GM19395 (cell line): ENCODE measurements around the gene ADK.

Experiments used
- ATAC-seq: cut with Tn5 transposase; IDR thresholded peaks from one replicate; pipeline ENCODE4 v1.9.1; 2021; ENCODE audit warnings: mild to moderate bottlenecking, moderate library complexity; ENCODE audit not compliant: unreplicated experiment

Gene ADK

DNA sequence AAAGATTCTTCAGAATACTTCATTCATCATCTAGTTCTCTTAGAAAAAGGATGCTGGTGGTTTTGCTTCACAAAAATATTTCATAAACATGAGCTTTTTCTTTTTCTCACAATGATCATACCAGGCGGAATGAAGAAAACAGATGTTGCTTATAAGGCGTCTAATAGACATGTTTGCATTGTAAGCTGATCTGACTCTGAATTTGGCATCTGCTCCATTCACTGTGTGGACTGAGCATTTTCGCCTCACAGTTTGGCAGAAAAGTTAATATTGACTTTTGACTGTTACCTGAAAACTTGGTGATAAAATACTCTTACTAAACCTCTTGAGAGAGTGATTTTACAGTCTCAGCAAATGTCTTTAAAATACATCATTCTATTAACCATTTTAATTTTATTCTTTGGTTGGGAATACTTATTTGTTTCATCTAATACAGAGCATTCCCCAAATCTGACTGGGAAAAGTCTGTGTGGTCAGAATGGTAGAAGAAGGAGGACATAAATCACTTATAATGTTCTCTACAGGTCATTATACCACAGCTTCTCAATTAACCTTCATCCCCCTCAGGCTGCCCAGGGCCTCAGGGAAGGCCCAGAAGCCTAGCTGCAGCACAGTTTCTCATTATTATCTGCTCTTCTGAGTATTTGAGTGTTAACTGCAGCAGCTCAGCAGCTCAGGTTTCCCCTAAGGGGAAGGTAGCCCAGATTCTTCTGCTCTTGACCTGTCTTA is 553.8 kb downstream of the ADK start:
- no peak for ATAC-seq

DNA sequence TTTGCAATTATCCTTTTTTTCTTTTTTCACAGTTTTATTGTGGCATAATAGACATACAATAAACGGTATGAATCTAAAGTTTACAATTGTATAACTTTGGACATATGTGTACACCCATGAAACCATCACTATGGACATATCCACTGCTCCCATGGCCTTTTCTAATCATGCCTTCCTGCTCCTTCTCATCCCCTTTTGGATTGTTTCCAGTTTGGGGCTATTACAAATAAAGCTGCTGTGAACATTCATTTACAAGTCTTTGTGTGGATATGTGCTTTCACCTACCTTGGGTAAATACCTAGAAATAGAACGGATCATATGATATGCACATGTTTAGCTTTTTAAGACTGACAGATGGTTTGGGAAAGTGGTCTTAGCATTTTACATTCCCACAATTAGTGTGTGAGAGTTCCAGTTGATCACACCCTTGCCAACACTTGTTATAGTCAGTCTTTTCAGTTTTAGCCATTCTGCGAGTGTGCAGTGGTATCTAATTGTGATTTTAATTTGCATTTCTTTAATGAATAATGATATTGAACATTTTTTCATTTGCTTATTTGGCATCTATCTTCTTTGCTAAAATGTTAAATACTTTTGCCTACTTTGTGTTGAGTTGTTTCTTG is 554.4 kb downstream of the ADK start:
- ATAC-seq, result no peak

DNA sequence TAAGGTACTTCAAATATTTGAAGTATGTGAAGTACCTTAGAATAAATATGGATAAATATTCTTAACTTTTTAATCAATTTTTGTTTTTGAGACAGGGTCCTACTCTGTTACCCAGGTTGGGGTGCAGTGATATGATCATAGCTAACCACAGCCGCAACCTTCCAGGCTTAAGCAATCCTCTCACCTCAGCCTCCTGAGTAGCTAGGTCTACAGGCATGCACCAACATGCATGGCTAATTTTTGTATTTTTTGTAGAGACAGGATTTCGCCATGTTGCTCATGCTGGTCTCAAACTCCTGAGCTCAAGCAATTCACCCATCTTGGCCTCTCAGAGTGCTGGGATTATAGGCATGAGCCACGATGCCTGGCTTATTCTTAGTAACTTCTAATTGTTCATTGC is 555.9 kb downstream of the ADK start:
- ATAC-seq, result no peak

DNA sequence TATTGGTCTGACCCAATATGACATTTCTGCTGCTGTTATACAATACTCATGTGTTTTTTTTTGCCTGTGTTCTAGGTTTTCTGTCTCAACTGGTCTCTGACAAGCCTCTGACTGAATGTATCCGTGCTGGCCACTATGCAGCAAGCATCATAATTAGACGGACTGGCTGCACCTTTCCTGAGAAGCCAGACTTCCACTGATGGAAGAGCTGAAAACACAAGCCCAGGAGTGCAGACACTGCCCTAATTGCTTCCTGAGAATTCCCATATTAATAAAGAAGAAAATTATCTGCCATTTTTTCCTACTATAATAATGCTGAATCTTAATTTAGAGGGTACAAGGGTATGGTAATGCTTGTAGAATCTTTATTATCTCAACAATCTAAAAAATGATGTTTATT is 557.2 kb downstream of the ADK start:
- ATAC-seq, result no peak

DNA sequence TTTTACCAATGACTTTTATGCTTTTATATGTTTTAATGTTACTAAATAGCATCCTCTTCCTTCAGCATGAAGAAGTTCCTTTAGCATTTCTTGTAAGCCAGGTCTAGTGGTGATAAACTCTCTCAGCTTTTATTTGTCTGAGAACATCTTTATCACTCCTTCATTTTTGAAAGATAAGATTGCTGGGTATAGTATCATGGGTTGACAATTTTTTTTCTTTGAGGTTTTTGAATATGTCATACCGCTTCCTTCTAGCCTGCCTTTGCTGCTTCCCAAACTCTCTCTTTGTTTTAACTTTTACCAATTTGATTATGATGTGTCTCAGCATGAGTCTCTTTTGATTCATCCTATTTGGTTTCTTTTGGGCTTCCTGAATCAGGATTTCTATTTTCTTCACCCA is 567.2 kb downstream of the ADK start:
- ATAC-seq, result no peak

DNA sequence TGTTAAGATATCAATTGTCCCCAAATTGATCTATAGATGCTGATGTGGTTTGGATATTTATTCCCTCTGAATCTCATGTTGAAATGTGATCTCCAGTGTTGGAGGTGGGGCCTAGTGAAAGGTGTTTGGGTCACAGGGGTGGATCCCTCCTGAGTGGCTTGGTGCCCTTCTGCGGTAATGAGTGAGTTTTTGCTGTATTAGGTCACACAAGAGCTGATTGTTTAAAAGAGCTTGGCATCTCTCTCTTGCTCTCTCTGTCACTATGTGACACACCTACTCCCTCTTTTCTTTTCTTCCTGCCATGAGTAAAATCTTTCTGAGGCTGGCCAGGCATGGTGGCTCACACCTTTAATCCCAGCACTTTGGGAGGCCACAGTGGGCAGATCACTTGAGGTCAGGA is 577.2 kb downstream of the ADK start:
- no peak for ATAC-seq

DNA sequence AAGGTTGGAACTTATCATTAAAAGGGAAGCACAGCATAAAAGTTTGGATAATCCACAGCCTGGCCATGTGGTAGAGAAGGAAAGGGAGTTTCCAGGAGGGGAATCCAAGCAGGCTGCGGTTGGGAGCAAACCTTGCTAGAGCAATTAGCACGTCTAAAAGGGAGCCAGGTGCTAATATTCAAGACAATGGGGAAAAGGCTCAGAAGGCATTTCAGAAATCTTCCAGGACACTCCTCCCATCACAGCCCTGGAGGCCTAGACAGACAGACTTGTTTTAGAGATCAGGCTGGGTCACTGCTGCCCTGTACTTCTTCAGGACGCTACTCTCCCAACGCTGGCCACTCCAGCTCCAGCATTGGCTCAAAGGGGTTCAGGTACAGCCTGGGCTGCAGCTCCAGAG is 579.2 kb downstream of the ADK start:
- ATAC-seq, result no peak

DNA sequence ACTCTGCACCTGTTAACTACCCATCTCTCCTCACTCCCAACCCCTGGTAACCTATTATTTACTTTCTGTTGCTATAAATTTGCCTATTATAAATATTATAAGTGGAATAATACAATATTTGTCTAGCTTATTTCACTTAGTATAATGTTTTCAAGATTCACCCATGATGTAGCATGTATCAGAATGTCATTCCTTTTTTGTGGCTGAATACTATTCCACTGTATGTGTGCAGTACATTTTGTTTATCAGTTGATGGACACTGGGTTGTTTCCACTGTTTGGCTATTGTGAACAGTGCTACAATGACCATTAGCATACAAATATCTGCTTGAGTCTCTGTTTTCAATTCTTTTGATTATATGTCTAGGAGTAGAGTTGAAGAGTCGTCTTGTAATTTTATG is 582.6 kb downstream of the ADK start:
- ATAC-seq, result no peak

DNA sequence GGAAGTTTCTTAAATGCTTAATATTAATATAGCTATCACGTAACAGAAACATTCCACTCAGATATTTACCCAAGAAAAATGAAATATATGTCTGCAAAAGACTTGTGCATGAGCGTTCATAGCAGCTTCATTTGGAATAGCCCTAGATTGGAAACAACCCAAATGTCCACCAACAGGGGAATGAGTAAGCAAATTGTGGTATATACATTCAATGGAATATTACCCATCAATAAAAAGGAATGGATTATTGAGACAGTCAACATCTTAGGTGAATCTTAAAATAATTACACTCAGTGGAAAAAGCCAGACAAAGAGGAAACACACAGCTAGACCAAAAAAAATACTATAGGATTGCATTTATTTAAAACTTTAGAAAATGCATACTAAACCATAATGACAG is 585.0 kb downstream of the ADK start:
- no peak for ATAC-seq

DNA sequence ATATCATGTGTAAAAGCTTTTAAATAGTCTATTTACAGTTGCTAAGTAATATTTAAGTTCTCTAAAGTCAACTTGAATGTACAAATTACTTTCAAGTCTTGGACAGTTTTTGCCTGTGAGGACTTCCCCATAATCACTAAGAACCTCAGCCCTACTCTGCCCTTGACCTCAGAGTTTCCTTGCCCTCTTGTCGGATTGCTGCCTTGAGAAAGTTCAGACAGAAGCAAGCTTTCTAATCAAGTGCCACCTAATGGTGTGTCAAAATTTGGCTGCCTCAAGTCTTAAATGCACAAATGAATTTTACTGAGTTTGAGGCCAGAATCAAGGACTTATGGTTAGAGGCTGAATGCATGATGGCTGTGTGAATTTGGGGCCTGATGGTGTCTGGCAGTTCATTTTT is 587.0 kb downstream of the ADK start:
- no peak for ATAC-seq

DNA sequence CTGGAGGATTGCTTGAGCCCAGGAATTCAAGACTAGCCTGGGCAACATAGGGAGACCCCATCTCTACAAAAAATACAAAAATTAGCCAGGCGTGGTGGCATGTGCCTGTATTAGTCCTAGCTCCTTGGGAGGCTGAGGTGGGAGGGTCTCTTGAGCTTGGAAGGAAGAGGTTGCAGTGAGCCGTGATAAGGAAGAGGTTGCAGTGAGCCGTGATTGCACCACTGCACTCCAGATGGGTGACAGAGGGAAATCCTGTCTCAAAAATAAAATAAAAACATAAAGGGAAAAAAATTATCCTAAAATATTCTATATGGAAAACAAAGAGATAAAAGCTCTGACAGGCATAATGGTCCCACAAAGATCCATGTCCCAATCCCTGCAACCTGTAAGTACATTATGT is 587.5 kb downstream of the ADK start:
- ATAC-seq, result peak; percentile 6

DNA sequence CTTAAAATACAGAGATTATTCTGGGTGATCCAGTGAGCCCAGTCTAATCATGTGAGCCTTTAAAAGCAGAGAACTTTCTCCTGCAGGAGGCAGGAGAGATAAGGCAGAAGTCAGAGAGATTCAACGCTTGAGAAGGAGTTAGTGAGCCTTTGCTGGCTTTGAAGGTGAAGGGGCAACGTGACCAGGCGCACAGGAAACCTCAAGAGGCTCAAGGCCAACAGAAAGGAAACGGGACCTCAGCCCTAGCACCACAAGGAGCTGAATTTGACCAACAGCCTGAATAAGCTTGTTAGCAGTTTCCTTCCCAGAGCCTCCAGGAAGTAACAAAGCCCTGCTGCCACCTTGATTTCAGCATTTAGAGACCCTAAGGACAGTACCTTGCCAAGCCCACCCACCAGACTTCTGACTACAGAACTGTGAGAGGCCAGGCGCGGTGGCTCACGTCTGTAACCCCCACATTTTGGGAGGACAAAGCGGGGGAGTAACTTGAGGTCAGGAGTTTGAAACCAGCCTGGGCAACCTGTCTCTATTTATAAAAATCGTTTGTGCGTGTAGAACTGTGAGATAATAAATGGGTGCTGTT is 588.1 kb downstream of the ADK start:
- peak; percentile 89 for ATAC-seq

DNA sequence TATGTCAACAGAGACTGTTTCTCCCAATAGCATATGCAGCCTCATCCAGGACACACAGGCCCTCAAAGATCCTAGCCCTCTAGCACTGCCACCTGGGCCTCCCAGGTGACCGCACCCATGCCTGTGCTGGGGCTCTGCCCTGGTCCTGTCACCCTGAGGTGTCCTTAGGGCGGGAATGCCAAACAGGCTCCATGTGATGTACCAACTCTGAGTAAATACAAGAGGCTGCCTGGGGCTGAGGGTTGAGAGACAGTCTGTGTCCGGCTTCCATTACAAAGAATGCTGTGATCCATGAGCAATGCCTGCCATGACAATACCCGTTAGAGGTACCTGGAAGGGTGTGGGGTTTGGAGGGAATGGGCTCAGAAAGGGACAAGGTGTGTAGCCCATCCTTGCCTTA is 592.4 kb downstream of the ADK start:
- ATAC-seq, result no peak

DNA sequence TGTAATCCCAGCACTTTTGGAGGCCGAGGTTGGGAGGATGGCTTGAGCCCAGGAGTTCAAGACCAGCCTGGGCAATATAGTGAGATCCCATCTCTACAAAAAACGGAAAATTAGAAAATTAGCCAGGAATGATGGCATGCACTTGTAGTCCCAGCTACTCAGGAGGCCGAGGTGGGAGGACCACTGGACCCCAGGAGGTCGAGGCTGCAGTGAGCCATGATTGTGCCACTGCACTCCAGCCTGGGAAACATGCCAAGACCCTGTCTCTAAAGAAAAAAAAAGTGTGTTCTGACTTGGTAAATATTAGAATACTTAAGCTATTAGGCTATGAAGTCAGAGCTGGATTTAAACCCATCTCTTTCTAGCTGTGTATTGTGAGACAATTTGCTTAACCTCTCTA is 594.4 kb downstream of the ADK start:
- ATAC-seq, result no peak

DNA sequence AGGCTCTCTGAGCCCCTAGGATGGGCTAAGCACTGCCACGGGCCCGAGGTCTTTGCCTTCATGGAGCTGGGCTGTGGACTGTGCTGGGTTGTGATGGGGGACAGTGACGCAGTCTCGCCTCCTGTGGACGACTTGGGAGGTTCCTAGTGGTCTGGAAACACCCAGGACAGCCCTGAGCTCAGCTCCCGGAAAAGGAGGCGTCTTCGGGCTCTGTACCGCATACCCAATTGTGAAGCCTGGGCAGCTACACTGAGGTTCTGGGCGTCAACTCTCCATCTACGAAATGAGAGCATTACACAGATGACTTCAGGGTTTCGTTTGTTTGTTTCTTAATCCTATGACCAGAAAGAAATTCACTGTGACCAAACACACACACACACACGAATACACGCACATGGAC is 595.8 kb downstream of the ADK start:
- no peak for ATAC-seq

DNA sequence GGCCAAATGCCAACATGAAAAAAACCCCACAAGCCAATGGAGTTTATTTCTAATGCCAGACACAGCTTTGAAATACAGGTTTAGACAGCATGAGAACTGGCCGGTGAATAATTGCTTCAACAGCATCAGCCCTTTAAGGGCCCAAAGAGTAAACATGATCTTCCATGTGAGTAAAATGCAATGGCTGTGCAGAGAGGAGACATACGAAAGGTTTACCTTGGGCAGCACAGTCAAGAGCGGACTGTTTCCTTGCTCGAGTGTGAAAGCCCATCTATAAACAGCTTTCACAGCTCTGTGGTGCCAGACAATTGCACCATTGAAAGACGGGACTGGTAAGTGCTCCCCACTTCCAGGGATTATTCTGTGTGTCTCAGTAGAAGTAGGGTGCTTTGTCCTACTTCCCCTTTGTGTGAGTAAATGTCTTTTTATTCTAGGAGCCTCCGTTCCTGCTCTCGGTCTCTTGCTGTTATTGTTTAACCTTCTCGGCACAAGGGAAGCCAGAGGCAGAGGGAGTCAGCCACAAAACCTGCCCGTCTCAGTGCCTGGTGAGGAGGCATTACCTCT is 597.5 kb downstream of the ADK start:
- ATAC-seq, result no peak

DNA sequence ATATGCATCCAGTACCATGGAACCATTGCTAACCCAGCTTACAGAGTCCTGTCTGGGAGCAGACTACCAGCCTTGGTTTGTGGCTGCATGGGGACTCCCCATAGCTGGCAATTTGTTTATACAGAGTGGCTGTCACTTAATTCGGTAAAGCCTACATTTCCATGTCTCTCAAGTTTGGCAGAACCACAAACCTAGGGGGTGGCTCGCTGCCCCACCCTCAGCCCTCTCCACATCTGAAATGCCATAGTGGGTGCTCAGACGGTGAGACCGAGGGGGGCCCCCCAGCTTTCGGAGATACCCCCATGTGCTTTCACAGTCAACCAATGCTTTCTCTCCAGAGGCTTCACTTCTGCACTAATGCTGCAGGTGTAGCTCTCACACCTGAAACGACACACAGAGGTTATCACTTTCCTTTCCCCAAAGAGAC is 599.8 kb downstream of the ADK start:
- ATAC-seq, result peak; percentile 68

DNA sequence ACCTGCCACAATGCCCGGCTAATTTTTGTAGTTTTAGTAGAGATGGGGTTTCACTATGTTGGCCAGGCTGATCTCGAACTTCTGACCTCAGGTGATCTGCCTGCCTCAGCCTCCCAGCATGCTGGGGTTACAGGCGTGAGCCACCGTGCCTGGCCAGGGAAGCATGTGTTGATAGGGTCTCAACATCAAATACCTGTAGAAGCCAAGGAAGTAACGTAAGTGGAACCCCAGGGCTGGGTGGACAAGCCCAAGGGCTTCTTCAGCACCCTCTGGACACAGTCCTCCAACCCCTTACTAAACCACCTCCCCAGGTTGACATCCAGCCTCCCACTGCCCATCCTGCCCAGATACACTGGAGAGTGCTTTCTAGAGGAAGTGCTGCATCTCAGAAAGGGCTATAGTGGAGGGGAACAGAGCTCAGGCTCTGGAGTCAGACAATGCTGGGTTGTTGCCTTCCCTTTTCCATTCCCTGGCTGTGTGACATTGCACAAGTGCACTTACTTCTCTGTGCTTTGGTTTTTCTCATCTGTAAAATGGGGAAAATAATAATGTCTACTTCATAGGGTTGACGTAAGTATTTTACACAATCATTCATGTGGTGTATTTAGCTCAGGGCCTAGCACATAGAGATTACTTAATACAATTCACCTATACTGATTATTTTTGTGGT is 601.5 kb downstream of the ADK start:
- no peak for ATAC-seq

DNA sequence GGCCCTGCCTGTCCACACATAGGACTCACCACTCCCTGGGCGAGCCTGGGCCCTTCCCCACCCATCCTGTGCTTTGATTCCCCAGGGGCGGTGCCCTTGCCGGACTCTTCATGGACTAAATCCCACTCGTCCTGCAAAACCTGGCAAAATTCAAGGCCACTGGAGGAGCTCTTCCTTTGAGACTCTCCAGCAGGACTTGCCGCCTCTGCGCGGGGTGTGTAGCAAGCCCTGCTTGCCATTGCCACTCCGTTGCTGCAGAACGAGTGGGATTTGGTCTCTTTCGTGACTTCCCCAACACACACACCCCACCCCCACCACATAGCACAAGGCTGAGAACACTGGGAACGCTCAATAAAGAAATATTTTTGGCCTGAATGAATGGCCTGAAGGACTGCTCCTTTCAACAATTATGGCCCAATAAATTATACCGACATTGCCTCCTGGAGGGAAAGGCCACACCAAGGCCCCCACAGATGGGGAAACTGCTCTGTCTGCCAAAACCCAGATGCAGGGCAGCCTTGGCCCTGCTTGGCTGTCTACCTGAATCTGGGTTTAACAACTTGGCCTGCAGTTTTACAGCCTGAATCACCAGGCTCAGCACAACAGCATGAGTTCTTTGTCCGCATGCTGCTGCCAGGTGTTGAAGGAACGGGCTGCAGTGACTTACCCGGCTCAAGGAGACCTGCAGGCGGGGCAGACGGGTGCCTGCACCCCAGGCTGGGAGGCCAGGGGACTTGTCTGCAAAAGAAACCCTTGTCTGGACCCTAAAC is 602.6 kb downstream of the ADK start:
- no peak for ATAC-seq

DNA sequence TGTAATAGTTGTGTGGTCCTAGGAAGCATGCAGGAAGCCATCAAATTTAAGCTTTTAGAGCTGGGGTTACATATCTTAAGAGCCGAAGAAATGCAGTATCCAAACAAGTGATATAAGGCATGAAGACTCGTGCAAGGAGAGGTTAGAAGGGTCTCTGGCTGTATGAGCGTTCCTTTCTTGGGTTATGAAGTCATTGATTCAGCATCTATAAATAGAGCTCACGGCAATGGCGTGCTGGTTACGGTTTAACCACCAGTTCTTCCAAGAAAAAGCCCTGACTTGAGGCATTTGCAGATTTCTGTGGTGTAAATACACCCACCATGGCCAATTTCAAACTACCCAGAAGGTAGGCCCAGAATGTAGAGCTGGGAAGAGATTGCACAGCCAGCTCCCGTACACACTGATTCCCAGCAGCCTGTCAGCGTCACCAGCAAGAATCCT is 603.4 kb downstream of the ADK start:
- ATAC-seq, result no peak

DNA sequence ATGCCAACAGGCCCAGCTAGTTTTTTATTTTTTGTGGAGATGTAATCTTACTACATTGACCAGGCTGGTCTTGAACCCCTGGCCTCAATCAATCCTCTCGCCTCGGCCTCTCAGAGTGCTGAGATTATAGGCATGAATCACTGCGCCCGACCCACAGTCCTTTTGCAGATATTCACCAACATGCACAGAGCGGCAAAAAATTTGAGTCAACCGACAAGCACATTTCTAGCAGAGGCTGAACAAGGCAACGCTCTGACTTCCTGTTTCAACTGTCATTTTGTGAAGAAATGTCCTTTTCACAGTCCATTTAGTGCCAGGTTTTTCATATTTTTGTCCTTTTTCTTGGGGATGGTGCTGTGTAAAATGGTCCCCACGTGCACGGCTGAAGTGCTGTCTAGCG is 604.3 kb downstream of the ADK start:
- no peak for ATAC-seq
